Measurements from ENCODE around the gene ARID3A.

The ARID3A gene

GRCh38 chr19:892243-892893, 33.5 kb upstream of the ARID3A start:
- Histone ChIP-seq H3K36me3 (ENCODE audit: control insufficient read depth in 1 of 2, insufficient read depth in 2 of 2, low read length in 2 of 2) (peaks cover 8 to 33% of the 10 kb centered on the region in 2 donors), H3K27ac (ENCODE audit: low read depth, low read length) (peak overlapping the region; percentile 58)

GRCh38 chr19:892894-893689, 32.7 kb upstream of the ARID3A start, which contains the start of the genes MED16 and RNU6-9:
MED16 (minus strand) TSS chr19:893187; CDS start chr19:891131, 2,056 bp downstream.
RNU6-9 (plus strand) TSS chr19:893484.
- Histone ChIP-seq H3K9me3 (ENCODE audit: control insufficient read depth in 1 of 2, low read length in 2 of 2) (no peaks in the 10 kb centered on the region), H3K4me3 (ENCODE audit: low read depth in 1 of 2, low read length in 2 of 2) (peak within 1 kb of the TSS; percentile 83 to 84), H3K36me3 (ENCODE audit: control insufficient read depth in 1 of 2, insufficient read depth in 2 of 2, low read length in 2 of 2) (peaks cover 8 to 32% of the 10 kb centered on the region in 2 donors), H3K4me1 (ENCODE audit: control insufficient read depth in 1 of 2, insufficient read depth in 2 of 2, low read length in 2 of 2) (peaks cover 4 to 5% of the 10 kb centered on the region in 2 donors), H3K9ac (ENCODE audit: low read depth in 1 of 2, low read length in 2 of 2) (peak within 1 kb of the TSS; percentile 81 to 92), H3K27me3 (ENCODE audit: control insufficient read depth in 1 of 2, insufficient read depth in 2 of 2, low read length in 2 of 2) (no peaks in the 10 kb centered on the region), H3K27ac (ENCODE audit: low read depth, low read length) (peak within 1 kb of the TSS; percentile 90)

More at GRCh38 chr19:892243-892893, 33.5 kb upstream of the ARID3A start:
- Histone ChIP-seq H3K4me1 (ENCODE audit: control insufficient read depth in 1 of 2, insufficient read depth in 2 of 2, low read length in 2 of 2) (peaks cover 4 to 5% of the 10 kb centered on the region in 2 donors), H3K9ac (ENCODE audit: low read depth in 1 of 2, low read length in 2 of 2) (peak overlapping the region; percentile 57 to 92), H3K4me3 (ENCODE audit: low read depth in 1 of 2, low read length in 2 of 2) (peak overlapping the region; percentile 83 to 84), H3K9me3 (ENCODE audit: control insufficient read depth in 1 of 2, low read length in 2 of 2) (no peaks in the 10 kb centered on the region), H3K27me3 (ENCODE audit: control insufficient read depth in 1 of 2, insufficient read depth in 2 of 2, low read length in 2 of 2) (no peaks in the 10 kb centered on the region)

- Histone ChIP-seq H3K4me1 (ENCODE audit: control insufficient read depth in 1 of 2, insufficient read depth in 2 of 2, low read length in 2 of 2) (peaks cover 4 to 5% of the 10 kb centered on the region in 2 donors), H3K27ac (ENCODE audit: low read depth, low read length) (no peak overlapping the region), H3K9ac (ENCODE audit: low read depth in 1 of 2, low read length in 2 of 2) (no peak overlapping the region), H3K36me3 (ENCODE audit: control insufficient read depth in 1 of 2, insufficient read depth in 2 of 2, low read length in 2 of 2) (peaks cover 0 to 22% of the 10 kb centered on the region in 2 donors), H3K4me3 (ENCODE audit: low read depth in 1 of 2, low read length in 2 of 2) (no peak overlapping the region), H3K9me3 (ENCODE audit: control insufficient read depth in 1 of 2, low read length in 2 of 2) (no peaks in the 10 kb centered on the region), H3K27me3 (ENCODE audit: control insufficient read depth in 1 of 2, insufficient read depth in 2 of 2, low read length in 2 of 2) (no peaks in the 10 kb centered on the region)
These were observed 29.4 kb upstream of the ARID3A start for GRCh38 chr19:896434-896833.

GRCh38 chr19:896999-897398, 28.8 kb upstream of the ARID3A start:
- H3K27me3 ChIP-seq (ENCODE audit: control insufficient read depth in 1 of 2, insufficient read depth in 2 of 2, low read length in 2 of 2), result no peaks in the 10 kb centered on the region
- H3K27ac ChIP-seq (ENCODE audit: low read depth, low read length), result no peak overlapping the region
- H3K4me3 ChIP-seq (ENCODE audit: low read depth in 1 of 2, low read length in 2 of 2), result no peak overlapping the region
- no peaks in the 10 kb centered on the region for H3K9me3 ChIP-seq (ENCODE audit: control insufficient read depth in 1 of 2, low read length in 2 of 2)
- no peak overlapping the region for H3K9ac ChIP-seq (ENCODE audit: low read depth in 1 of 2, low read length in 2 of 2)
- H3K4me1 ChIP-seq (ENCODE audit: control insufficient read depth in 1 of 2, insufficient read depth in 2 of 2, low read length in 2 of 2), result peaks cover 3% of the 10 kb centered on the region in 2 donors
- H3K36me3 ChIP-seq (ENCODE audit: control insufficient read depth in 1 of 2, insufficient read depth in 2 of 2, low read length in 2 of 2), result peaks cover 3 to 23% of the 10 kb centered on the region in 2 donors

GRCh38 chr19:897442-898039, 28.3 kb upstream of the ARID3A start:
- H3K27me3 ChIP-seq (ENCODE audit: control insufficient read depth in 1 of 2, insufficient read depth in 2 of 2, low read length in 2 of 2), result no peaks in the 10 kb centered on the region
- H3K4me3 ChIP-seq (ENCODE audit: low read depth in 1 of 2, low read length in 2 of 2), result no peak overlapping the region
- H3K9ac ChIP-seq (ENCODE audit: low read depth in 1 of 2, low read length in 2 of 2), result no peak overlapping the region
- H3K36me3 ChIP-seq (ENCODE audit: control insufficient read depth in 1 of 2, insufficient read depth in 2 of 2, low read length in 2 of 2), result peaks cover 3 to 23% of the 10 kb centered on the region in 2 donors
- H3K4me1 ChIP-seq (ENCODE audit: control insufficient read depth in 1 of 2, insufficient read depth in 2 of 2, low read length in 2 of 2), result no peaks in the 10 kb centered on the region
- no peak overlapping the region for H3K27ac ChIP-seq (ENCODE audit: low read depth, low read length)
- H3K9me3 ChIP-seq (ENCODE audit: control insufficient read depth in 1 of 2, low read length in 2 of 2), result no peaks in the 10 kb centered on the region

GRCh38 chr19:898663-899062, 27.2 kb upstream of the ARID3A start:
- no peaks in the 10 kb centered on the region for H3K27me3 ChIP-seq (ENCODE audit: control insufficient read depth in 1 of 2, insufficient read depth in 2 of 2, low read length in 2 of 2)
- H3K9me3 ChIP-seq (ENCODE audit: control insufficient read depth in 1 of 2, low read length in 2 of 2), result no peaks in the 10 kb centered on the region
- H3K4me3 ChIP-seq (ENCODE audit: low read depth in 1 of 2, low read length in 2 of 2), result no peak overlapping the region
- H3K36me3 ChIP-seq (ENCODE audit: control insufficient read depth in 1 of 2, insufficient read depth in 2 of 2, low read length in 2 of 2), result peaks cover 3 to 23% of the 10 kb centered on the region in 2 donors
- no peaks in the 10 kb centered on the region for H3K4me1 ChIP-seq (ENCODE audit: control insufficient read depth in 1 of 2, insufficient read depth in 2 of 2, low read length in 2 of 2)
- H3K27ac ChIP-seq (ENCODE audit: low read depth, low read length), result no peak overlapping the region
- H3K9ac ChIP-seq (ENCODE audit: low read depth in 1 of 2, low read length in 2 of 2), result no peak overlapping the region

- Histone ChIP-seq H3K9ac (ENCODE audit: low read depth in 1 of 2, low read length in 2 of 2) (no peak overlapping the region), H3K27ac (ENCODE audit: low read depth, low read length) (no peak overlapping the region), H3K4me3 (ENCODE audit: low read depth in 1 of 2, low read length in 2 of 2) (no peak overlapping the region), H3K27me3 (ENCODE audit: control insufficient read depth in 1 of 2, insufficient read depth in 2 of 2, low read length in 2 of 2) (no peaks in the 10 kb centered on the region), H3K4me1 (ENCODE audit: control insufficient read depth in 1 of 2, insufficient read depth in 2 of 2, low read length in 2 of 2) (no peaks in the 10 kb centered on the region), H3K36me3 (ENCODE audit: control insufficient read depth in 1 of 2, insufficient read depth in 2 of 2, low read length in 2 of 2) (peaks cover 3 to 23% of the 10 kb centered on the region in 2 donors), H3K9me3 (ENCODE audit: control insufficient read depth in 1 of 2, low read length in 2 of 2) (no peaks in the 10 kb centered on the region)
These were observed 26.3 kb upstream of the ARID3A start for GRCh38 chr19:899336-900042.

GRCh38 chr19:900043-900301, 25.9 kb upstream of the ARID3A start:
- no peak overlapping the region for H3K4me3 ChIP-seq (ENCODE audit: low read depth in 1 of 2, low read length in 2 of 2)
- no peaks in the 10 kb centered on the region for H3K4me1 ChIP-seq (ENCODE audit: control insufficient read depth in 1 of 2, insufficient read depth in 2 of 2, low read length in 2 of 2)
- no peak overlapping the region for H3K27ac ChIP-seq (ENCODE audit: low read depth, low read length)
- no peaks in the 10 kb centered on the region for H3K9me3 ChIP-seq (ENCODE audit: control insufficient read depth in 1 of 2, low read length in 2 of 2)
- H3K27me3 ChIP-seq (ENCODE audit: control insufficient read depth in 1 of 2, insufficient read depth in 2 of 2, low read length in 2 of 2), result no peaks in the 10 kb centered on the region
- H3K9ac ChIP-seq (ENCODE audit: low read depth in 1 of 2, low read length in 2 of 2), result no peak overlapping the region
- peaks cover 3 to 23% of the 10 kb centered on the region in 2 donors for H3K36me3 ChIP-seq (ENCODE audit: control insufficient read depth in 1 of 2, insufficient read depth in 2 of 2, low read length in 2 of 2)

- H3K9ac ChIP-seq (ENCODE audit: low read depth in 1 of 2, low read length in 2 of 2), result no peak overlapping the region
- H3K9me3 ChIP-seq (ENCODE audit: control insufficient read depth in 1 of 2, low read length in 2 of 2), result no peaks in the 10 kb centered on the region
- no peaks in the 10 kb centered on the region for H3K27me3 ChIP-seq (ENCODE audit: control insufficient read depth in 1 of 2, insufficient read depth in 2 of 2, low read length in 2 of 2)
- H3K4me1 ChIP-seq (ENCODE audit: control insufficient read depth in 1 of 2, insufficient read depth in 2 of 2, low read length in 2 of 2), result no peaks in the 10 kb centered on the region
- H3K27ac ChIP-seq (ENCODE audit: low read depth, low read length), result no peak overlapping the region
- no peak overlapping the region for H3K4me3 ChIP-seq (ENCODE audit: low read depth in 1 of 2, low read length in 2 of 2)
- H3K36me3 ChIP-seq (ENCODE audit: control insufficient read depth in 1 of 2, insufficient read depth in 2 of 2, low read length in 2 of 2), result peaks cover 3 to 23% of the 10 kb centered on the region in 2 donors
These were observed 25.3 kb upstream of the ARID3A start for GRCh38 chr19:900302-901111.
